Measurements from ENCODE around the gene KCNN4.

Gene KCNN4

DNA sequence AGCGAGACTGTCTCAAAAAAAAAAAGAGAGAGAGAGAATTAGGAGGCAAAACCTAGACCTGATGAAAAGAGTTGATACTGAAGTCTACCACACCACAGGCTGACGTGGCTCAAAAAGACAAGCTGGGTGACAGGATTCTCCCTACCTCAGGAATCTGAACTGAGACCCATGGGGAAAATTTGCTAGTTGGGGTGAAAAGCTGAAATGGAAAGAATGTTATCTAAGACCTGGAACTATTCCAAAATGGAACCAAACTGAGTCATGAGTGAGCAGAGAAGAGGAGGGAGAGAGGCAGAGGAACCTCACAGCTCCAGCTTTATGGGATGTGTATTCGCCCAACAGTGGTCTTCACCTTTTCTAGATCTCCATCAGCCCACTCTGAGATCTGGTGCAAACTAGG lies 37.7 kb downstream of the KCNN4 start (continued):
- TF ChIP-seq, protein P1, sequence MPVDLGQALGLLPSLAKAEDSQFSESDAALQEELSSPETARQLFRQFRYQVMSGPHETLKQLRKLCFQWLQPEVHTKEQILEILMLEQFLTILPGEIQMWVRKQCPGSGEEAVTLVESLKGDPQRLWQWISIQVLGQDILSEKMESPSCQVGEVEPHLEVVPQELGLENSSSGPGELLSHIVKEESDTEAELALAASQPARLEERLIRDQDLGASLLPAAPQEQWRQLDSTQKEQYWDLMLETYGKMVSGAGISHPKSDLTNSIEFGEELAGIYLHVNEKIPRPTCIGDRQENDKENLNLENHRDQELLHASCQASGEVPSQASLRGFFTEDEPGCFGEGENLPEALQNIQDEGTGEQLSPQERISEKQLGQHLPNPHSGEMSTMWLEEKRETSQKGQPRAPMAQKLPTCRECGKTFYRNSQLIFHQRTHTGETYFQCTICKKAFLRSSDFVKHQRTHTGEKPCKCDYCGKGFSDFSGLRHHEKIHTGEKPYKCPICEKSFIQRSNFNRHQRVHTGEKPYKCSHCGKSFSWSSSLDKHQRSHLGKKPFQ (tag by site-specific recombination; IDR thresholded peaks at IDR 0.05) = no peak
- TF ChIP-seq ZNF132 (tag by site-specific recombination; IDR thresholded peaks at IDR 0.05; ENCODE audit: borderline replicate concordance) (no peak), ZNF121 (tag by site-specific recombination; IDR thresholded peaks at IDR 0.05) (no peak), GLI4 (tag by site-specific recombination; IDR thresholded peaks at IDR 0.05) (no peak), ZNF555 (tag by site-specific recombination; conservative IDR thresholded peaks at IDR 0.05) (no peak)
- TF ChIP-seq, protein P2, sequence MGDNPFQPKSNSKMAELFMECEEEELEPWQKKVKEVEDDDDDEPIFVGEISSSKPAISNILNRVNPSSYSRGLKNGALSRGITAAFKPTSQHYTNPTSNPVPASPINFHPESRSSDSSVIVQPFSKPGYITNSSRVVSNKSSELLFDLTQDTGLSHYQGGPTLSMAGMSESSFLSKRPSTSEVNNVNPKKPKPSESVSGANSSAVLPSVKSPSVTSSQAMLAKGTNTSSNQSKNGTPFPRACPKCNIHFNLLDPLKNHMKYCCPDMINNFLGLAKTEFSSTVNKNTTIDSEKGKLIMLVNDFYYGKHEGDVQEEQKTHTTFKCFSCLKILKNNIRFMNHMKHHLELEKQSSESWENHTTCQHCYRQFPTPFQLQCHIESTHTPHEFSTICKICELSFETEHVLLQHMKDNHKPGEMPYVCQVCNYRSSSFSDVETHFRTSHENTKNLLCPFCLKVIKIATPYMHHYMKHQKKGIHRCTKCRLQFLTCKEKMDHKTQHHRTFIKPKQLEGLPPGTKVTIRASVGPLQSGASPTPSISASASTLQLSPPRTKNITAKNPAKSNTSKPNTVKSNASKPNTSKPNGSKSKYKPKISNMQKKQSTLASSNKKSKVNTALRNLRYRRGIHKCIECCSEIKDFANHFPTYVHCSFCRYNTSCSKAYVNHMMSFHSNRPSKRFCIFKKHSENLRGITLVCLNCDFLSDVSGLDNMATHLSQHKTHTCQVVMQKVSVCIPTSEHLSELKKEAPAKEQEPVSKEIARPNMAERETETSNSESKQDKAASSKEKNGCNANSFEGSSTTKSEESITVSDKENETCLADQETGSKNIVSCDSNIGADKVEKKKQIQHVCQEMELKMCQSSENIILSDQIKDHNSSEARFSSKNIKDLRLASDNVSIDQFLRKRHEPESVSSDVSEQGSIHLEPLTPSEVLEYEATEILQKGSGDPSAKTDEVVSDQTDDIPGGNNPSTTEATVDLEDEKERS (tag by site-specific recombination; IDR thresholded peaks at IDR 0.05) = no peak

GRCh38 chr19:43741075-43741825 lies 39.5 kb downstream of the KCNN4 start:
- Histone ChIP-seq H3K27ac (ENCODE audit: extremely low read depth, low read depth, low read length) (no peak overlapping the region), H3K9me3 (ENCODE audit: control insufficient read depth, insufficient read depth, low read depth, low read length) (no peaks in the 10 kb centered on the region), H3K36me3 (ENCODE audit: control insufficient read depth in 2 of 2, insufficient read depth in 1 of 2, low read length in 2 of 2) (peaks cover 90 to 100% of the 10 kb centered on the region in 2 experiments), H3K4me3 (ENCODE audit: low read depth, low read length) (no peak overlapping the region), H3K4me1 (ENCODE audit: control insufficient read depth, insufficient read depth, low read length) (no peaks in the 10 kb centered on the region)
- POLR2A ChIA-PET = interaction anchor here (0.7 to 1.6 kb wide), 2 partner anchors 14 to 71 kb away, joined by 3 to 4 read pairs; partner anchors contain the start of genes PLAUR and SMG9
- CTCF ChIA-PET = interaction anchor here (0.6 to 8.1 kb wide), 4 partner anchors 31 to 267 kb away, joined by 3 to 203 read pairs (median 57); partner anchors contain the start of gene KCNN4
- TF ChIP-seq ZNF664 (tag by site-specific recombination; IDR thresholded peaks at IDR 0.05) = no peak
- peak; percentile 44; the same call in 1 of the 2 replicates for TF ChIP-seq ZNF148 (tag by site-specific recombination; IDR thresholded peaks at IDR 0.05; ENCODE audit: borderline replicate concordance)
- TF ChIP-seq ZNF707 (tag by site-specific recombination; IDR thresholded peaks at IDR 0.05) = no peak
- TF ChIP-seq ZNF114 (tag by site-specific recombination; IDR thresholded peaks at IDR 0.05) = no peak
- no peak for TF ChIP-seq ZNF670 (tag by site-specific recombination; IDR thresholded peaks at IDR 0.05; ENCODE audit: low read depth)
- TF ChIP-seq ZNF26 (tag by site-specific recombination; IDR thresholded peaks at IDR 0.05) = no peak
- TF ChIP-seq WT1 (tag by site-specific recombination; IDR thresholded peaks at IDR 0.05) = no peak
- TF ChIP-seq ZNF529 (tag by site-specific recombination; IDR thresholded peaks at IDR 0.05; ENCODE audit: insufficient replicate concordance) = no peak
- TF ChIP-seq ZNF677 (tag by site-specific recombination; IDR thresholded peaks at IDR 0.05) = no peak
- TF ChIP-seq ZNF513 (tag by site-specific recombination; IDR thresholded peaks at IDR 0.05) = no peak
- TF ChIP-seq ZNF433 (tag by site-specific recombination; IDR thresholded peaks at IDR 0.05; ENCODE audit: low read depth) = no peak
- TF ChIP-seq ZNF133 (tag by site-specific recombination; IDR thresholded peaks at IDR 0.05) = no peak
- peak; percentile 89 for TF ChIP-seq EGR2 (tag by site-specific recombination; IDR thresholded peaks at IDR 0.05; ENCODE audit: low read depth)
